GM23248 (cell line): ENCODE data around the gene CLEC3B. TPM values are rescaled to one million over a fixed set of nuclear protein-coding genes. Genes with fewer than 3 reads are reported as not detected.

Source experiments
- DNase-seq: peaks from one replicate; pipeline ENCODE4 v3.0.0-alpha.2; 2015
- H2AFZ ChIP-seq: fragments of 200-600 bp; sonication (generic); 2 replicates; pipeline ENCODE4 v1.6.1; 2016; ENCODE audit warnings: antibody characterized with exemption
- H3F3A ChIP-seq: fragments of 200-600 bp; sonication (generic); 2 replicates; pipeline ENCODE4 v1.6.1; 2016; ENCODE audit warnings: mild to moderate bottlenecking, antibody characterized with exemption, mixed run types; ENCODE audit not compliant: insufficient read depth
- H3K27ac ChIP-seq: fragments of 200-600 bp; sonication (generic); 2 replicates; pipeline ENCODE4 v1.5.1; 2016; ENCODE audit warnings: mild to moderate bottlenecking
- H3K27me3 ChIP-seq: fragments of 200-600 bp; sonication (generic); replicated peaks from 2 replicates; pipeline ENCODE4 v1.6.1; 2016; ENCODE audit warnings: mild to moderate bottlenecking; ENCODE audit not compliant: insufficient read depth
- H3K36me3 ChIP-seq: fragments of 200-600 bp; sonication (generic); 2 replicates; pipeline ENCODE4 v1.6.1; 2016; ENCODE audit warnings: low read depth, mild to moderate bottlenecking
- H3K4me1 ChIP-seq: fragments of 200-600 bp; sonication (generic); 2 replicates; pipeline ENCODE4 v1.6.1; 2016; ENCODE audit warnings: mild to moderate bottlenecking; ENCODE audit not compliant: insufficient read depth
- H3K4me2 ChIP-seq: fragments of 200-600 bp; sonication (generic); one replicate; pipeline ENCODE4 v1.6.1; 2016; ENCODE audit warnings: mild to moderate bottlenecking; ENCODE audit not compliant: unreplicated experiment
- H3K4me3 ChIP-seq: fragments of 200-600 bp; sonication (generic); 2 replicates; pipeline ENCODE4 v1.5.1; 2016; ENCODE audit warnings: mild to moderate bottlenecking
- H3K79me2 ChIP-seq: fragments of 200-600 bp; sonication (generic); 2 replicates; pipeline ENCODE4 v1.6.1; 2016; ENCODE audit warnings: mild to moderate bottlenecking; ENCODE audit not compliant: insufficient read depth
- H3K9ac ChIP-seq: fragments of 200-600 bp; sonication (generic); 2 replicates; pipeline ENCODE4 v1.6.1; 2016; ENCODE audit warnings: mild to moderate bottlenecking
- H3K9me2 ChIP-seq: fragments of 200-600 bp; sonication (generic); 2 replicates; pipeline ENCODE4 v1.6.1; 2016; ENCODE audit warnings: mixed run types, mild to moderate bottlenecking, moderate library complexity; ENCODE audit not compliant: insufficient read depth
- H3K9me3 ChIP-seq: fragments of 200-600 bp; sonication (generic); one replicate; pipeline ENCODE4 v1.6.1; 2017; ENCODE audit warnings: low read depth
- H4K20me1 ChIP-seq: fragments of 200-600 bp; sonication (generic); 2 replicates; pipeline ENCODE4 v1.6.0; 2016; ENCODE audit not compliant: insufficient read depth
- EZH2 ChIP-seq: fragments of 200-600 bp; sonication (generic); IDR thresholded peaks from 2 replicates; pipeline ENCODE4 v1.6.1; 2018; ENCODE audit warnings: antibody characterized with exemption, mild to moderate bottlenecking; ENCODE audit not compliant: insufficient read depth, poor library complexity, severe bottlenecking
- EZH2phosphoT487 ChIP-seq: fragments of 200-600 bp; sonication (generic); IDR thresholded peaks from 2 replicates; pipeline ENCODE4 v1.6.1; 2018; ENCODE audit warnings: antibody characterized with exemption, moderate library complexity, mild to moderate bottlenecking, low read depth; ENCODE audit not compliant: insufficient read depth
- WGBS, 2 experiments: methylation state at CpG; one replicate each; pipeline ENCODE4 v1.1.6; 2015 to 2017; ENCODE audit warnings: low lambda C conversion rate in 2 of 2, low coverage in 1 of 2; ENCODE audit errors: missing lambda C conversion rate in 2 of 2; 5-methylcytosine and 5-hydroxymethylcytosine counted together
- in situ Hi-C: fragments of 300-500 bp; cut with MboI; formaldehyde crosslinking; loops from 2 replicates; pipeline ENCODE4 v1.15.0; 2020
- polyA plus RNA-seq: library from polyadenylated mRNA; unstranded; fragments of >200 nt; fragmentation: Nextera tagmentation; extraction: Ambion mirVana; gene quantifications from 2 replicates; pipeline ENCODE4 v1.2.1, GENCODE V29; 2016
- total RNA-seq: library from RNA; depleted of rRNA; stranded (reverse); fragments of >200 nt; shearing (Covaris generic); gene quantifications from 2 replicates; pipeline ENCODE4 v1.2.3, GENCODE V29; 2014

CLEC3B gene
- total and polyA plus RNA-seq, 2 experiments from 2014 or later, result 45.4 to 48.8 TPM

DNA sequence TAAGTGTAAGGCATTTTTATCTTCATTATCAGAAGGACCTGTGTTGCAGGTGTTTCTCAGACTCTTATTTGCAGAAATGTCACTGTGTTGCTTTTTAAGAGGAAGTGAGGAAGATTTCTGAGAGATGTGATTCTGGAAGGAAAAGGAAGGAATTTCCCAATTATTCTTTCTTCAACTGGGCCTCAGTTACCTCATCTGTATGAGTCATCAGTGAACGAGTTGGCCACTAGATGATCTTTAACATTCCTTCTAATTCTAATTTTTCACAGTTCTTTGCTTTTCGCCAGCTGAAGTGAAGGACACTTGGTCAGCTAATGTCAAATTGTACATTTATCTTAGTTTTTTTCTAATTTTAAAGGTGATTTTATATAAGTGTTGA, 28.9 kb downstream of the CLEC3B start:
- WGBS, 2 experiments, result 2% methylated on average over 2 of the region's 2 CpGs
- Histone ChIP-seq H2AFZ (no peak overlapping the region), H3K36me3 (no peaks in the 10 kb centered on the region), H3K4me1 (peaks cover 55% of the 10 kb centered on the region), H3F3A (peaks cover 55% of the 10 kb centered on the region), H3K9me3 (no peaks in the 10 kb centered on the region), H3K4me2 (peak overlapping the region; percentile 64), H4K20me1 (no peaks in the 10 kb centered on the region), H3K27ac (peak overlapping the region; percentile 83), H3K27me3 (no peaks in the 10 kb centered on the region), H3K9ac (peak overlapping the region; percentile 56), H3K9me2 (no peaks in the 10 kb centered on the region), H3K4me3 (peak overlapping the region; percentile 42), H3K79me2 (no peaks in the 10 kb centered on the region)
- no peak for TF ChIP-seq EZH2phosphoT487
- in situ Hi-C loops, result no loop called here
- peak; percentile 89 for DNase-seq

DNA sequence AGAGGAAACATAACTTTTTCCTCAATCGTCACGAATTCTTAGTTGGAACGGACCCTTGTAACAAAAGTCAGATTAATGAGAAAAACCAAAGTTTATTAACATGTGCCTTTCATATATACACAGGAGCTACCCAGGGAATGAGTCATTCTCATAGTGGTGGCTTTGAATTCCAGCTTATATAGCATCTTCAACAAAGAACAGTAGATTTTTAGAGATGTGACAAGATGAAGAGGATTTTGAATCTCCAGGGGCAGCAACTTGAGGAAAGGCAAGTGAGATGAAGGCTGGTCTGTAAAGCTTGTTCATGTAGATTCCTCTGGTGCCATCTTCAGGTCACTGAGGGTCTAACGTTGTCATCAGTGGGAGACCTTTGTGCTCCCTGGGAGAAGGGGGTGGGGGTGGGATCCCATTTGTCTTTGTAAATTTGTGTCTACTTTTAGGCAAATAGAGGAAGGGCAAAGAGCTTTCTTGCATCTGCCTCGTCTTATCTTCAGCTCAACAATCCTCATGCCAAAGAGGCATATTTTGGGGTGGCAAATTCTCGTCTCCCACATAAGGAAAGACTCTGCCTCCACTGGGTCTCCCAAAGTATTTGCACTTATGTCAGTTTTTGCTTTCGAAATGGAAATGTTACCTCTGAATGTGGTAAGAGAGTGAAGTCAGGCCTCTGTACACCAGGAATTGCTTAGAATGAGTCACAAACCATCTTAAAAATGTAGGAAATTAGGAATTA, 29.5 kb downstream of the CLEC3B start:
- DNase-seq, result peak; percentile 81
- TF ChIP-seq EZH2 (no peak), EZH2phosphoT487 (no peak)
- peaks cover 55% of the 10 kb centered on the region for H3F3A ChIP-seq
- H3K36me3 ChIP-seq, result no peaks in the 10 kb centered on the region
- no peaks in the 10 kb centered on the region for H3K27me3 ChIP-seq
- 10 to 12% methylated on average over 7 of the region's 7 CpGs for WGBS, 2 experiments
- peak overlapping the region; percentile 83 for H3K27ac ChIP-seq
- peaks cover 55% of the 10 kb centered on the region for H3K4me1 ChIP-seq
- H3K79me2 ChIP-seq, result no peaks in the 10 kb centered on the region
- in situ Hi-C loops, result no loop called here
- peak overlapping the region; percentile 42 for H3K4me3 ChIP-seq
- H3K9me2 ChIP-seq, result no peaks in the 10 kb centered on the region
- H3K9me3 ChIP-seq, result no peaks in the 10 kb centered on the region
- H3K4me2 ChIP-seq, result peak overlapping the region; percentile 64
- H2AFZ ChIP-seq, result no peak overlapping the region
- peak overlapping the region; percentile 56 for H3K9ac ChIP-seq
- H4K20me1 ChIP-seq, result no peaks in the 10 kb centered on the region

DNA sequence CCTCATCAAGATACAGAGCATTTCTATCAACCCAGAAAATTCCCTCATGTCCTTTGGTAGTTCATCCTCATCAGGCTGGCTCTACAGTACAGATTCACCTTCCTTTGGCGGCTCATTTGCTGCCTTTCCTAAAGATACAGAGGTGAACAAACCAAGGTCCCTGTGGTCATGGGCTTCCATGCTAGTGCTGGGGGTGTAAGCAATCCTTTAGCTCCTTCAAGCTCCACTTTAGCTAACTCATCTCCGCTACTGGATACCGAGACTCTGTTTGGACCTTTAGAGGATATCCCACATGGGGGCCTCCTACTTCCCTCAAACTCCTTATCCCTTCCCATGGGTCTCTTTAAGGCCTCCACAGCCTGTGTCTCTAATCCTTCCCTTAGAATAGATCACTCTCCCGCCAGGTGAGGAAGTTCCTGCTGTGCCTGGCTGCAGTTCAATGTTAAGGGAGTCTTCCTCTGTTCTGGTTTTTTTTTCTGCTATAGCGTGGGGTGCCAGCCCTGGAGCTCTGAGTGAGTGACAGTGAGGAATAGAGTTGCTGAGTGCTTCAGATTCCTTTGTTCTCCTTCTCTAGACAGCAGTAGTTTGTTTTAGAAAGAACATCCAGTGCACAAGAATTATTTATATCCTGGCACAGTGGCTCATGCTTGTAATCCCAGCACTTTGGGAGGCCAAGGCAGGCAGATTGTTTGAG, 30.7 kb downstream of the CLEC3B start:
- no peak overlapping the region for H3K4me2 ChIP-seq
- H3K36me3 ChIP-seq, result no peaks in the 10 kb centered on the region
- no peaks in the 10 kb centered on the region for H3K9me3 ChIP-seq
- peaks cover 55% of the 10 kb centered on the region for H3F3A ChIP-seq
- no peak for DNase-seq
- no peak overlapping the region for H3K9ac ChIP-seq
- peaks cover 55% of the 10 kb centered on the region for H3K4me1 ChIP-seq
- H3K4me3 ChIP-seq, result no peak overlapping the region
- in situ Hi-C loops, result no loop called here
- no peaks in the 10 kb centered on the region for H4K20me1 ChIP-seq
- H3K9me2 ChIP-seq, result no peaks in the 10 kb centered on the region
- 84 to 85% methylated on average over 5 of the region's 5 CpGs for WGBS, 2 experiments
- no peak for TF ChIP-seq EZH2phosphoT487
- TF ChIP-seq EZH2, result no peak
- no peaks in the 10 kb centered on the region for H3K79me2 ChIP-seq
- H3K27ac ChIP-seq, result no peak overlapping the region
- no peak overlapping the region for H2AFZ ChIP-seq
- H3K27me3 ChIP-seq, result no peaks in the 10 kb centered on the region

DNA sequence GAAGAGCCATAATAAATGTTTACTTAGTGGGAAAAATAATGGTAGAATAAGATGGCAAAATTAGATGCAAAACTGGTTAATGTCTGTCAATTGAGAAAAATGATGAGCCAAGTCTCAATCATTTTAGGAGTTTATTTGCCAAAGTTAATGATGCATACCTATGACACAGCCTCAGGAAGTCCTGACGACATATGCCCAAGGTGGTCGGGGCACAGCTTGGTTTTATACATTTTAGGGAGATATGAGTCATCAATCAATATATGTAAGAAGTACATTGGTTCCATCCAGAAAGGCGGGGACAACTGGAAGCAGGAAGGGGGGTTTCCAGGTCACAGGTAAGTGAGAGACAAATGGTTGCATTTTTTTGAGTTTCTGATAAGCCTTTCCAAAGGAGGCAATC, 31.5 kb downstream of the CLEC3B start:
- no peaks in the 10 kb centered on the region for H3K27me3 ChIP-seq
- H3K79me2 ChIP-seq, result no peaks in the 10 kb centered on the region
- no peak overlapping the region for H3K4me2 ChIP-seq
- peaks cover 55% of the 10 kb centered on the region for H3F3A ChIP-seq
- H3K9me2 ChIP-seq, result no peaks in the 10 kb centered on the region
- TF ChIP-seq EZH2 (no peak), EZH2phosphoT487 (no peak)
- no peaks in the 10 kb centered on the region for H3K9me3 ChIP-seq
- H3K27ac ChIP-seq, result no peak overlapping the region
- WGBS, 2 experiments, result 39 to 40% methylated on average over 3 of the region's 3 CpGs
- in situ Hi-C loops, result no loop called here
- no peaks in the 10 kb centered on the region for H4K20me1 ChIP-seq
- no peak overlapping the region for H2AFZ ChIP-seq
- H3K36me3 ChIP-seq, result no peaks in the 10 kb centered on the region
- no peak for DNase-seq
- H3K9ac ChIP-seq, result no peak overlapping the region
- peaks cover 55% of the 10 kb centered on the region for H3K4me1 ChIP-seq
- no peak overlapping the region for H3K4me3 ChIP-seq
